ENCODE data around the gene AKAP13.

The AKAP13 gene

GRCh38 chr15:85752124-85752475, 371.7 kb downstream of the AKAP13 start:
- H3K27ac ChIP-seq = no peak overlapping the region
- TF ChIP-seq CTCF (IDR thresholded peaks at IDR 0.05) = no peak
- TF ChIP-seq ZFX (IDR thresholded peaks at IDR 0.05; ENCODE audit: borderline replicate concordance) = no peak

GRCh38 chr15:85752491-85752961, 372.1 kb downstream of the AKAP13 start:
- TF ChIP-seq CTCF (IDR thresholded peaks at IDR 0.05) = no peak
- no peak for TF ChIP-seq ZFX (IDR thresholded peaks at IDR 0.05; ENCODE audit: borderline replicate concordance)
- H3K27ac ChIP-seq = no peak overlapping the region

GRCh38 chr15:85753261-85753660, 372.9 kb downstream of the AKAP13 start:
- TF ChIP-seq ZFX (IDR thresholded peaks at IDR 0.05; ENCODE audit: borderline replicate concordance) = no peak
- no peak for TF ChIP-seq CTCF (IDR thresholded peaks at IDR 0.05)
- H3K27ac ChIP-seq = no peak overlapping the region

- no peak overlapping the region for H3K27ac ChIP-seq
- TF ChIP-seq ZFX (IDR thresholded peaks at IDR 0.05; ENCODE audit: borderline replicate concordance) = no peak
- TF ChIP-seq CTCF (IDR thresholded peaks at IDR 0.05) = no peak
Observed at GRCh38 chr15:85753791-85754452, 373.5 kb downstream of the AKAP13 start.

- no peak overlapping the region for H3K27ac ChIP-seq
- TF ChIP-seq CTCF (IDR thresholded peaks at IDR 0.05) = no peak
- no peak for TF ChIP-seq ZFX (IDR thresholded peaks at IDR 0.05; ENCODE audit: borderline replicate concordance)
Observed at GRCh38 chr15:85754989-85755388, 374.6 kb downstream of the AKAP13 start.

- H3K27ac ChIP-seq = no peak overlapping the region
- no peak for TF ChIP-seq ZFX (IDR thresholded peaks at IDR 0.05; ENCODE audit: borderline replicate concordance)
- no peak for TF ChIP-seq CTCF (IDR thresholded peaks at IDR 0.05)
Observed at GRCh38 chr15:85755471-85755870, 375.1 kb downstream of the AKAP13 start.

GRCh38 chr15:85755942-85756341, 375.5 kb downstream of the AKAP13 start:
- H3K27ac ChIP-seq = no peak overlapping the region
- no peak for TF ChIP-seq CTCF (IDR thresholded peaks at IDR 0.05)
- TF ChIP-seq ZFX (IDR thresholded peaks at IDR 0.05; ENCODE audit: borderline replicate concordance) = no peak

All from 22Rv1 (cell line).